Effector memory CD8-positive, alpha-beta T cell (primary cell): Measurements from ENCODE around the gene CDK11B.
"Not testable (repeated sequence)": the region's sequence is repeated elsewhere in the genome, so short reads cannot be mapped to it uniquely, and the experiment has no call there.

Experiments
- ATAC-seq: fragments of 150-1000 bp; cut with Tn5 transposase; replicated peaks from 2 replicates; pipeline ENCODE4 v1.10.0; 2021; ENCODE audit warnings: mild to moderate bottlenecking, moderate library complexity
- DNase-seq, 3 experiments: peaks; one replicate each; pipeline ENCODE4 v3.0.0; 2021
- H3K27ac Mint-ChIP-seq, 2 donors: one replicate each; pipeline ENCODE4 v1.8.0; 2022; ENCODE audit warnings: mild to moderate bottlenecking in 2 of 2, mixed read lengths in 2 of 2, moderate library complexity in 2 of 2
- H3K27me3 Mint-ChIP-seq, 2 donors: one replicate each; pipeline ENCODE4 v1.8.0; 2022; ENCODE audit warnings: mixed read lengths in 2 of 2
- H3K36me3 Mint-ChIP-seq: one replicate; pipeline ENCODE4 v1.8.0; 2022; ENCODE audit warnings: mild to moderate bottlenecking, moderate library complexity, mixed read lengths; ENCODE audit not compliant: insufficient read depth
- H3K4me1 Mint-ChIP-seq, 2 donors: one replicate each; pipeline ENCODE4 v1.8.0; 2022; ENCODE audit warnings: low read depth in 2 of 2, mixed read lengths in 2 of 2
- H3K4me3 Mint-ChIP-seq, 2 donors: one replicate each; pipeline ENCODE4 v1.8.0; 2022; ENCODE audit warnings: mild to moderate bottlenecking in 2 of 2, mixed read lengths in 2 of 2, moderate library complexity in 2 of 2
- H3K9me3 Mint-ChIP-seq, 2 donors: one replicate each; pipeline ENCODE4 v1.8.0; 2022; ENCODE audit warnings: mixed read lengths in 2 of 2

The CDK11B gene

DNA sequence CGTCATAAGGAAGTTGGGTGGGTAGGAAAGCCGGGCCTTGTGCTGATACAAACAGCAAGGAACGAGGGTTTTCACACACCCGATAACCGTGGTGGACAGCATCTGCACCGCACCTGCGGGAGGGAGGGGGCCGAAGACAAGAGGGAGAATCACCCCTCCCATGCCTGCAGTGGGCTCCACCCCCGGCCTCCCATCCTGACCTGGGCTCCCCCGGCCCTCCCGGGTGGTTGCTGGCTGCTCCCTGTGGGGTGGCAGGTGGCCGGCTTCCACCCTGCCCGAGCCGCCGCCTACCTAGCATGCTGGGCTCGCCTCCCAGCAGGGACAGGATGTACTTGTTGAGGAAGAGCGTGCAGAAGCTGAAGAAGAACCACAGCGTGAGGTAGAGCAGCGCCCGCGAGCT, 17.3 kb upstream of the CDK11B start:
- H3K27me3 Mint-ChIP-seq, H3K27ac Mint-ChIP-seq, DNase-seq, H3K9me3 Mint-ChIP-seq, H3K4me3 Mint-ChIP-seq: not testable (repeated sequence)
- H3K36me3 Mint-ChIP-seq = peaks cover 26% of the 10 kb centered on the region
- peaks cover 20 to 22% of the 10 kb centered on the region in 2 donors for H3K4me1 Mint-ChIP-seq
- ATAC-seq = peak; percentile 13

DNA sequence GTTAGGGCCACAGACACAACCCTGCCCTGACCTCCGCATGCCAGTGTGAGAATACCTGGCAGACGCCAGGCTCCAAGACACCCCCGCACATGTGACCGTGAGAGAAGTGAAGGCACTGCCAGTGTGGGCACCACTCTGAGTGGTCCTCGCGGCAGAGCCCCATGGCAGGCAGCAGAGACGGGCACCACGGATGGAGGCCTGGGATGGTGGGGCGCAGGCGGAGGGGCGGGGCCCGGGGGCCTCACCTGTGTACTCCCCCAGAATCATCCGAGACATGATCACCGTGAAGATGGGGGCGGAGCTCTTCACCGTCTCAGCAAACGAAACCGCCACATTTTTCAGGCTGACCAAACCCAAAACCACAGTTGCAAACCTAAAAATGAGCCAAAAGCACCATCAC, 16.4 kb upstream of the CDK11B start:
- H3K27me3 Mint-ChIP-seq, H3K9me3 Mint-ChIP-seq, H3K4me3 Mint-ChIP-seq, ATAC-seq, H3K27ac Mint-ChIP-seq, DNase-seq: not testable (repeated sequence)
- Mint-ChIP-seq H3K4me1 (peaks cover 19 to 22% of the 10 kb centered on the region in 2 donors), H3K36me3 (peaks cover 28% of the 10 kb centered on the region)

GRCh38 chr1:1674806-1675205, 16.0 kb upstream of the CDK11B start:
- DNase-seq, H3K27me3 Mint-ChIP-seq, ATAC-seq, H3K4me3 Mint-ChIP-seq, H3K27ac Mint-ChIP-seq, H3K9me3 Mint-ChIP-seq: not testable (repeated sequence)
- Mint-ChIP-seq H3K36me3 (peaks cover 32% of the 10 kb centered on the region), H3K4me1 (peaks cover 19 to 22% of the 10 kb centered on the region in 2 donors)

- peaks cover 42% of the 10 kb centered on the region for H3K36me3 Mint-ChIP-seq
Observed at GRCh38 chr1:1672181-1672965, 13.6 kb upstream of the CDK11B start.

DNA sequence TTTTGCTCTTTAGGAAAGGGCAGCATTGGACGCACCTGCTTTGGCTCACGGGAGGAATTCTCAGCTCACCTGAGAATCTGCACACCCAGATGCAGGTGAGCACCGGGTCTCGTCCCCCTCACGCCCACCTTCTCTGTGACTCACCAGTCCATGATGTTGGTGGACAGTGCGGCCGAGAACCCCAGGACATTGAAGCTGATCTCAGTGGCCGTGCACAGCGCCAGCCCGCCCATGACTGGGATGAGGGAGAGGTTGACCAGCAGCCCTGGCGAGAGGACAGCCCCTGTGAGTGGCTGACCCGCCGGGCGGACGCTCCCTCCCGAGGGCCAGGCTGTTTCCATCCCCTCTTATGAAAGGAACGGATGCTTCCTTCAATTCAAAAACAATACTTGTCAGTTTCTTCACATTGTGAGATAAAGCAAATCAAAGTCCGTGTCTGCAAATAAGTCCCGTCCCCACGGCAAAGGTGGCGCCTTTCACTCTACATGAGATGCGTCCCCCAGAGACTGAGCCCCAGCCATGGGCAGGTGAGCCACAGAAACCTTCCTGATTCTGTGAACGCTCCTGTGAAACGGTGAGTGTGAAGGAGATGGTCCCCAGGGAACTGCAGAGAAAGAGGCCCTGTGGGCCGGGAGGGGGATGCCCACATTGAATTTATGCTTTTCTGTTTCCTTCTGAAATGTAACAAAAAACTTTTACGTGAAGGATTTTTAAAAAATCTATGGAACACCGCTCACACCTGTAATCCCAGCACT, 12.7 kb upstream of the CDK11B start:
- H3K36me3 Mint-ChIP-seq = peaks cover 43% of the 10 kb centered on the region
- no peak overlapping the region for H3K27ac Mint-ChIP-seq
- H3K27me3 Mint-ChIP-seq = no peaks in the 10 kb centered on the region
- ATAC-seq (no peak), DNase-seq (no peak)
- no peak overlapping the region for H3K4me3 Mint-ChIP-seq
- H3K4me1 Mint-ChIP-seq = peaks cover 0 to 2% of the 10 kb centered on the region in 2 donors
- H3K9me3 Mint-ChIP-seq = no peaks in the 10 kb centered on the region

More at GRCh38 chr1:1672181-1672965, 13.6 kb upstream of the CDK11B start:
- Mint-ChIP-seq H3K27ac (no peak overlapping the region), H3K9me3 (no peaks in the 10 kb centered on the region), H3K27me3 (no peaks in the 10 kb centered on the region), H3K4me3 (no peak overlapping the region), H3K4me1 (peaks cover 2 to 3% of the 10 kb centered on the region in 2 donors)
- DNase-seq (no peak), ATAC-seq (no peak)

DNA sequence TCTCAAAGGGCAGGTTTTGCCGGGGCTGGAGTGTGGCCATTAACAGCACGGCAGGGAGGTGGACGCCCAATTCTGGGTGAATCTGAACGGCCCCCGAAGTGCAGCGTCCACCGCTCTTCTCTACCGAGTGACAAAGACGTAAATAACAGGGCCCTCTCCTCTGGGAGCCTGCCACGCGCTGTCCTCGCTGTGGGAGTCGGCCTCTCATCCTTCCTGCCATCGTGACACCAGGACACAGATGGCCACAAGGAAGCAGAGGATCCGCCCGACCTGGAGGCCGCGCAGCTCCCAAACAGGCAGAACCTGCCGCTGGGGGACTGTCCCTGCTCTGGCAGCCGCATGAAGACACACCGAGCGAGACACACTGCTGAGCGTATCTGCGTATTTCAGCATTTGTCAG, 12.1 kb upstream of the CDK11B start:
- Mint-ChIP-seq H3K27ac (no peak overlapping the region), H3K36me3 (peaks cover 48% of the 10 kb centered on the region), H3K27me3 (no peaks in the 10 kb centered on the region)

GRCh38 chr1:1669468-1670440, 10.9 kb upstream of the CDK11B start:
- H3K36me3 Mint-ChIP-seq = peaks cover 55% of the 10 kb centered on the region
- H3K27ac Mint-ChIP-seq = no peak overlapping the region
- H3K4me1 Mint-ChIP-seq = peaks cover 0 to 2% of the 10 kb centered on the region in 2 donors
- DNase-seq (no peak), ATAC-seq (no peak)
- no peaks in the 10 kb centered on the region for H3K9me3 Mint-ChIP-seq
- H3K27me3 Mint-ChIP-seq = no peaks in the 10 kb centered on the region
- no peak overlapping the region for H3K4me3 Mint-ChIP-seq

More for the DNA sequence above, 12.1 kb upstream of the CDK11B start:
- ATAC-seq = no peak
- Mint-ChIP-seq H3K4me1 (peaks cover 0 to 2% of the 10 kb centered on the region in 2 donors), H3K9me3 (no peaks in the 10 kb centered on the region), H3K4me3 (no peak overlapping the region)
- DNase-seq = no peak

- Mint-ChIP-seq H3K27ac (no peak overlapping the region), H3K4me1 (no peaks in the 10 kb centered on the region), H3K27me3 (no peaks in the 10 kb centered on the region), H3K4me3 (no peak overlapping the region), H3K9me3 (no peaks in the 10 kb centered on the region), H3K36me3 (peaks cover 43% of the 10 kb centered on the region)
- DNase-seq = no peak
- ATAC-seq = no peak
Observed at GRCh38 chr1:1666526-1666925, 7.7 kb upstream of the CDK11B start.

GRCh38 chr1:1665815-1666251, 7.0 kb upstream of the CDK11B start:
- peak in 1 of 3 experiments; percentile 17 for DNase-seq
- no peak overlapping the region for H3K27ac Mint-ChIP-seq
- H3K36me3 Mint-ChIP-seq = peaks cover 42% of the 10 kb centered on the region
- no peak for ATAC-seq
- H3K4me3 Mint-ChIP-seq = no peak overlapping the region
- no peaks in the 10 kb centered on the region for H3K4me1 Mint-ChIP-seq
- H3K27me3 Mint-ChIP-seq = no peaks in the 10 kb centered on the region
- no peaks in the 10 kb centered on the region for H3K9me3 Mint-ChIP-seq

DNA sequence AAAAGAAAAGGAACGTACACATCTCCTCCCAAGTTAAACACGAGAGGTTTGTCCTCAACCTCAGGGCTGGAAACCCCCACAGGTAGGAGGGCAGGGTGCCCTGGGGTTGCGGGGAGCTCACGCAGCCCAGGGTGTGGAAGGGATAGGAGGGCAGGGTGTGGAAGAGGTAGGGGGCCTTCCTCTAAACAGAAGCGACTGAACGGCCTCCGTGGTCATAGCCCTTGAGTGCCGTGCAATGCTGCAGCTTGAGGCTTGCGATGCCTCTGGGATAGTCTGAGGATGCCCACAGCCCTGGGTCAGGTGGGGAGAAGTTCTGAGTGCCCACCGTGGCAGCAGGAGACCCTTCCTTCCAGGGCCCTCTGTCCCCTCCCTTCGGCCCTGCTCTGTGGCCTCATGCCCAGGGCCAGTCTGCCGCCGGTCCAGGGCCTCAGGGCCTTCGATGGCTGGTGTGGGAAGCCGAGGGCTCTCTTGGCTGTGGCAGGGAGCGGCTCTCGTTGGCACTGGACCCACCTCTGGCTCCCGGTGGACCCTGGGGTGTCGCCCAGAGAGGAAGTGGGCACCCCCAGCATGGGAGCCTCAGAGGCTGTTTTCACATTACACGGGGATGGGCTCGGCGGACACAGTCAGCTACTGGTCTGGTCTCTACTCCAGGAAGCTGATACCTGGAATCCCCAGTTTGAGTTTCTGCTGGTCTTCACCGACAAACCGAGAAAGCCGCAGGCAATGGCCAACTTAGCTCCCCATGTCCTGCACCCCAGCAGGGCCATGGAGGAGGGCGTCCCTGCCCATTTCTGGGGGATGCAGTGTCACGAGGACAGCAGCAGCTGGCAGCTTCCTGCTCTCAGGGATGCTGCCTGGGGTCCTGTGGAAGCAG, 6.4 kb upstream of the CDK11B start:
- no peak overlapping the region for H3K27ac Mint-ChIP-seq
- no peaks in the 10 kb centered on the region for H3K9me3 Mint-ChIP-seq
- H3K27me3 Mint-ChIP-seq = no peaks in the 10 kb centered on the region
- DNase-seq = no peak
- no peak overlapping the region for H3K4me3 Mint-ChIP-seq
- H3K36me3 Mint-ChIP-seq = peaks cover 40% of the 10 kb centered on the region
- no peak for ATAC-seq
- no peaks in the 10 kb centered on the region for H3K4me1 Mint-ChIP-seq

DNA sequence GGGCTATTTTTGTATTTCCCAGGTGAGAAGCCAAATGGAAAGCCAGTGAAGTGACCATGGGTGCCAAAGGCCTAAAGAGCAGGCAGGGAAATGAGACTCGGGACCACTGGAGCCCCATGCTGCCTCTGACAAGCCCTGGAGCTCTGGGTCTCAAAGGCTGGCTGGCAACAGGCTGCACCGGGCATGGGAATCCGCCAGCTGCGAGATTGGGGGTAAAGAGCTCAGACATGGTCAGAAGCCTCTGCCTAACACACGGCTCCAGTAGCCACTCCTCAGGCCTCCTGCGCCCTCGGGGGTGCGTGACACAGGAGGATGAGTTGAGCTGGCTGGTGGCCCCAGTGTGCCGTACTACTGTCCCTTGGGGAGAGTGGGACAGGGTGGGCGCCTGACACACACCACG, 5.5 kb upstream of the CDK11B start:
- H3K4me3 Mint-ChIP-seq, ATAC-seq, H3K4me1 Mint-ChIP-seq, H3K27me3 Mint-ChIP-seq, H3K27ac Mint-ChIP-seq, H3K9me3 Mint-ChIP-seq, DNase-seq: not testable (repeated sequence)
- peaks cover 32% of the 10 kb centered on the region for H3K36me3 Mint-ChIP-seq

DNA sequence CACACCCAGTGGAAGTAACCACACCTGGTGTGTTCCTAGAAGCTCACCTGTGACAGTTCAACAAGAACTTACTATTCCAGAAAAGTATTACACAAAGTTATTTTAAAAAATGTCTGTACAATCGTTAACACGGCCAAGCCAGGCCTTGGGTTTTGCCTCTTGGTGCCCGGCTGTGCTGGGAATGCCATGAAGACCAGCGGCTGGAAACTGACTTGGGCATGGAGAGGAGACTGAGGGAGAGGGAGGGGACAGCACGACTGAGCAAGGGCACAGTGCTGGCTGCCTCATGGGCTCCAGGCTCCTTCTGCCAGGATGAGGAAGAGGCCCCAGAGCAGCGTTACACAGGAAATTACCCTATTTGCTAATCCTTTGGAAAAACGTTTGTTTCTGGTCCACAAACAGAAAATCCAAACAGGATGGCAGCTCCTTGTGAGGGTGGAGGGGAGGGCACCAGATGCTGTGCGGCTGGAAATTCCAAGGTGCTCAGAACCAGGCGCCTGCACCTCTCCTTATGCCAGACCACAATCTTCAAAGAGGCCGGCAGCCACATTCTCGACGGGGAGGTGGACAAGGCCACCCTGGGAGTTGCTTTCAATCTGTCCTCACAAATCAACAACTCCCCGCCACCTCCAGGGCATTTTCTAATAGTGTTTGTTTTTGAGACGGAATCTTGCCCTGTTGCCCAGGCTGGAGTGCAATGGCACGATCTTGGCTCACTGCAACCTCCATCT, 4.2 kb upstream of the CDK11B start:
- Mint-ChIP-seq H3K27ac (peak overlapping the region in 1 of 2 donors; percentile 44), H3K36me3 (peaks cover 38% of the 10 kb centered on the region)
- not testable (repeated sequence) for H3K4me3 Mint-ChIP-seq, H3K27me3 Mint-ChIP-seq, H3K9me3 Mint-ChIP-seq, ATAC-seq, DNase-seq, H3K4me1 Mint-ChIP-seq
